Osteocyte (in vitro differentiated cells): Measurements from ENCODE around the gene CSH2. TPM values are rescaled to one million over a fixed set of nuclear protein-coding genes. Genes with fewer than 3 reads are reported as not detected.
A peak's percentile ranks its signal among the peaks of the same experiment; 100 is the strongest.
"Not testable (repeated sequence)": the region's sequence is repeated elsewhere in the genome, so short reads cannot be mapped to it uniquely, and the experiment has no call there.

Experiments used
- DNase-seq: peaks from one replicate; pipeline ENCODE4 v3.0.0; 2021; ENCODE audit warnings: mixed read lengths; ENCODE audit not compliant: unreplicated experiment; ENCODE audit errors: extremely low spot score
- H3K27ac Mint-ChIP-seq: one replicate; pipeline ENCODE4 v1.8.0; 2021; ENCODE audit warnings: mild to moderate bottlenecking, mixed read lengths; ENCODE audit not compliant: unreplicated experiment
- H3K27me3 Mint-ChIP-seq: one replicate; pipeline ENCODE4 v1.8.0; 2021; ENCODE audit warnings: mixed read lengths; ENCODE audit not compliant: unreplicated experiment
- H3K36me3 Mint-ChIP-seq: one replicate; pipeline ENCODE4 v1.8.0; 2021; ENCODE audit warnings: mixed read lengths; ENCODE audit not compliant: unreplicated experiment
- H3K4me1 Mint-ChIP-seq: one replicate; pipeline ENCODE4 v1.8.0; 2021; ENCODE audit warnings: mixed read lengths; ENCODE audit not compliant: unreplicated experiment
- H3K4me3 Mint-ChIP-seq: one replicate; pipeline ENCODE4 v1.8.0; 2021; ENCODE audit warnings: mild to moderate bottlenecking, moderate library complexity, mixed read lengths; ENCODE audit not compliant: unreplicated experiment
- H3K9me3 Mint-ChIP-seq: one replicate; pipeline ENCODE4 v1.8.0; 2021; ENCODE audit warnings: mixed read lengths; ENCODE audit not compliant: unreplicated experiment
- total RNA-seq: library from RNA; stranded (reverse); gene quantifications from 2 replicates; pipeline ENCODE4 v1.2.1, GENCODE V29; 2021
- TF ChIP-seq, protein P1 (sequence below): fragments of 200-600 bp; sonication (generic); IDR thresholded peaks from 2 replicates; pipeline ENCODE4 v1.5.0; 2021; ENCODE audit warnings: antibody characterized with exemption, mild to moderate bottlenecking, moderate library complexity

Gene CSH2
- total RNA-seq, 1 donor from 2014 or later = not detected

DNA sequence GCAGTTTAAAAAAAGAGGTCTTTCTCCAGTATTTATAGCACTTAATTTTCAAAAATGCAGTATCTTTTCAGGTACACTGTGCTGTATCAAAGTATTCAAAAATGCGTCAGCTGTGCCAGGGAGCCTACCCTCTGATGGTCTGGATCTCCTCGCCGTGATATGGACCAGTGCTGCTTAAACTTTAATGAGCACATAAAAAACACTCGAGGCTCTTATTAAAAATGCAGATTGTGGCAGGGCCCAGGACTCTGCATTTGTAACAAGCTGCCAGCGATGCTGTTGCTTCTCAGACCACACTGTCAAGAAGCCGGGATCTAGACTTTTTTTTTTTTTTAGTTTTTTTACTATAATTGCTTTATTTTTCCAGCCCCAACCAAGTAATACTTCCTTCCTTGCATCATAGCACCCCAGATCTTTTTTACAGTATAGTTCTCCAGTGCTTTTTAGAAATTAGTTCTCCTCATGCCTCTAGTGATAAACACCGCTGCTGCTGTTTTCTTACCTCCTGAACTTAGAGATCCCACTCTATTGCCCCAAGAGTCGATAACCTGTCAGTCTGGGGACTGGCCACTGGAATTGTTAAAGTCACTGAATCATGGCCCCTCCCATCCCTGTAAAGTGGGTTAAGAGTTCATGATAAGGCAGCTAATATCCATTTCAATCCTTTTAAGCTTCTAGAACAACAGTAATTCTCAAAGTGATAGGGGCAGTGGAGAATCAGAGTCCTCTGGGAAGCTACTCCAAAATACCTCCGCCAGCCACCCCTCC lies 29.4 kb downstream of the CSH2 start:
- Mint-ChIP-seq H3K27me3 (no peaks in the 10 kb centered on the region), H3K27ac (peak overlapping the region; percentile 92), H3K9me3 (no peaks in the 10 kb centered on the region), H3K4me3 (peak overlapping the region; percentile 77), H3K36me3 (no peaks in the 10 kb centered on the region), H3K4me1 (peaks cover 35% of the 10 kb centered on the region)
- no peak for DNase-seq
- TF ChIP-seq, protein P1, sequence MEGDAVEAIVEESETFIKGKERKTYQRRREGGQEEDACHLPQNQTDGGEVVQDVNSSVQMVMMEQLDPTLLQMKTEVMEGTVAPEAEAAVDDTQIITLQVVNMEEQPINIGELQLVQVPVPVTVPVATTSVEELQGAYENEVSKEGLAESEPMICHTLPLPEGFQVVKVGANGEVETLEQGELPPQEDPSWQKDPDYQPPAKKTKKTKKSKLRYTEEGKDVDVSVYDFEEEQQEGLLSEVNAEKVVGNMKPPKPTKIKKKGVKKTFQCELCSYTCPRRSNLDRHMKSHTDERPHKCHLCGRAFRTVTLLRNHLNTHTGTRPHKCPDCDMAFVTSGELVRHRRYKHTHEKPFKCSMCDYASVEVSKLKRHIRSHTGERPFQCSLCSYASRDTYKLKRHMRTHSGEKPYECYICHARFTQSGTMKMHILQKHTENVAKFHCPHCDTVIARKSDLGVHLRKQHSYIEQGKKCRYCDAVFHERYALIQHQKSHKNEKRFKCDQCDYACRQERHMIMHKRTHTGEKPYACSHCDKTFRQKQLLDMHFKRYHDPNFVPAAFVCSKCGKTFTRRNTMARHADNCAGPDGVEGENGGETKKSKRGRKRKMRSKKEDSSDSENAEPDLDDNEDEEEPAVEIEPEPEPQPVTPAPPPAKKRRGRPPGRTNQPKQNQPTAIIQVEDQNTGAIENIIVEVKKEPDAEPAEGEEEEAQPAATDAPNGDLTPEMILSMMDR = no peak

DNA sequence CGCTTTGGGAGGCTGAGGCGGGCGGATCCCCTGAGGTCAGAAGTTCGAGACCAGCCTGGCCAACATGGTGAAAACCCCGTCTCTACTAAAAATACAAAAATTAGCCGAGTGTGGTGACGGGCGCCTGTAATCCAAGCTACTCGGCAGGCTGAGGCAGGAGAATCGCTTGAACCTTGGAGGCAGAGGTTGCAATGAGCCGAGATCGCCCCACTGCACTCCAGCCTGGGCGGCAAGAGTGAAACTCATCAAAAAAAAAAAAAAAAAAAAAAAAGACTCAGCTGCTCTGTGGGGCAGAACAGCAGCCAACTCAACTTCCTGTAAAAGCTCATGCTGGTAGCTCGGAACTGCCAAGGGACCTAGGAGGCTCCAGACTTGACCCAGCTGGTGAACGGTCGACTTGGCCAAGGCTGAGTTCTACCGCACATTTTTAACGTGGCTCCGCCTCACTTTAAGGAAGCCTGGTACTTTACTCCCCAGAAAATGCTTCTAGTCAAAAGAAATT lies 30.0 kb downstream of the CSH2 start:
- H3K9me3 Mint-ChIP-seq, DNase-seq, H3K27me3 Mint-ChIP-seq, H3K36me3 Mint-ChIP-seq: not testable (repeated sequence)
- Mint-ChIP-seq H3K27ac (peak overlapping the region; percentile 92), H3K4me3 (peak overlapping the region; percentile 77), H3K4me1 (peaks cover 39% of the 10 kb centered on the region)

DNA sequence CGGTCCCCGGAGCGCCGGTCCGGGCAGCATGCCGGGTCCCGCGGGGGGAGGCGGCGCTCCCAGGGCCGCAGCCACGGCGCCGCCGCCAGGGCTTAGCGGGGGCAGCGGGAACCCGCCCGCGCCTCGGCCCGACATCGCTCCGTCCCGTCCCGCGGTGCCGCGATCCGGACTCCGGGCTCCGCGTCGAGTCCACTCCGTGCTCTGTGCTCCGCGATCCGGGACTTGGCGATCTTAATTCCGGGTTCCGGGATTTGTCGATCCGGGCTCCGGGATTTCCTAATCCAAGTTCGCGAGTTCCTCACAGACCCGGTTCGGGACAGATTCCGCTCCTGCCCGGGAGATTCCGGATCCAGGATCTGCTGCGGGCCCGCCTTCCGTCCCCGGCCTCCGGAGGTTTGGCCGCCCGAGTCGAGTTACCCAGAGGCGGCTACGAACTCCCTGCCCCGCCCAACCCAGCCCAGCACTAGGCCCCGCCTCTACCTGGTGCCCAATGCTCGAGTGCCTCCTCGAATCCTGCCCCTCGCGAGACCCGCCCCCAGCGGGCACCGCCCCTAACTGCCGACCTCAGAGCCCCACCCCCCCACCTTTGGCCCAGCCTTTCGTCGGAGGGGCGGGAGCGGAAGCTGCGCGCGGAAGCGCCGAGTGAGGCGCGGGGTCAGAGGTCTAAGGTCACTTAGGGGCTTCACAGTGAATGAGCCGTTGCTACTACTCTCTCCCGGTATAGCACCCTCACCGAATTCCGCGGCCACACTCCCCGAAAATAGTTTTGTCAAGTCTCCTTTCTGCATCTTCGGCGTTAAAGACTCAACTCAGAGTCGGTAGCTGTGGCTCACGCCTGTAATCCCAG lies 30.7 kb downstream of the CSH2 start, which contains the start of gene SMARCD2:
Gene SMARCD2 (minus strand): TSS at position 146 of the 847 bp plus-strand sequence. CDS start 11 bp downstream, at position 135.
- H3K4me1 Mint-ChIP-seq = peaks cover 41% of the 10 kb centered on the region
- H3K4me3 Mint-ChIP-seq = peak within 1 kb of the TSS; percentile 97
- TF ChIP-seq, protein P1 = no peak
- H3K27me3 Mint-ChIP-seq = no peaks in the 10 kb centered on the region
- no peaks in the 10 kb centered on the region for H3K9me3 Mint-ChIP-seq
- no peaks in the 10 kb centered on the region for H3K36me3 Mint-ChIP-seq
- peak; percentile 99 for DNase-seq
- peak within 1 kb of the TSS; percentile 93 for H3K27ac Mint-ChIP-seq

DNA sequence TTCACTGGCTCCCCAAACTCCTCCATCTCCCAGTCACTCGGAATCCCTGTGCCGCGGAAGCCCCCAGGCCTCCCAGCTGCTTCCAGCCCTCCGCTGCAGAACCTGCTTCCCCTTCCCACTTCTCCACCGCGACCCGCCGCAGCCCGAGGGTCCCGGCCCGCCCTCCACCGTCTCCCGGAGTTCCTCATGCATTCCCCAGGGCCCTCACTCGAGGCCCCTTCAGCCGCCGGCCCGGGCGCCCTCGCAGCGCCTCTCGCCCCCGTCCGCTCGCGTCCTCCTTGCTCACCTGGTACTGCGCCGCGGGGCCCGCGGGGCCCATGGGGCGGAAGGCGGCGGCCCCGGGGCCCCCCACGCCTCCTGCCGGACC lies 31.3 kb downstream of the CSH2 start:
- TF ChIP-seq, protein P1 = no peak
- H3K9me3 Mint-ChIP-seq = no peaks in the 10 kb centered on the region
- no peaks in the 10 kb centered on the region for H3K27me3 Mint-ChIP-seq
- peaks cover under 1% of the 10 kb centered on the region for H3K36me3 Mint-ChIP-seq
- H3K27ac Mint-ChIP-seq = peak overlapping the region; percentile 93
- peaks cover 41% of the 10 kb centered on the region for H3K4me1 Mint-ChIP-seq
- no peak for DNase-seq
- H3K4me3 Mint-ChIP-seq = peak overlapping the region; percentile 97

DNA sequence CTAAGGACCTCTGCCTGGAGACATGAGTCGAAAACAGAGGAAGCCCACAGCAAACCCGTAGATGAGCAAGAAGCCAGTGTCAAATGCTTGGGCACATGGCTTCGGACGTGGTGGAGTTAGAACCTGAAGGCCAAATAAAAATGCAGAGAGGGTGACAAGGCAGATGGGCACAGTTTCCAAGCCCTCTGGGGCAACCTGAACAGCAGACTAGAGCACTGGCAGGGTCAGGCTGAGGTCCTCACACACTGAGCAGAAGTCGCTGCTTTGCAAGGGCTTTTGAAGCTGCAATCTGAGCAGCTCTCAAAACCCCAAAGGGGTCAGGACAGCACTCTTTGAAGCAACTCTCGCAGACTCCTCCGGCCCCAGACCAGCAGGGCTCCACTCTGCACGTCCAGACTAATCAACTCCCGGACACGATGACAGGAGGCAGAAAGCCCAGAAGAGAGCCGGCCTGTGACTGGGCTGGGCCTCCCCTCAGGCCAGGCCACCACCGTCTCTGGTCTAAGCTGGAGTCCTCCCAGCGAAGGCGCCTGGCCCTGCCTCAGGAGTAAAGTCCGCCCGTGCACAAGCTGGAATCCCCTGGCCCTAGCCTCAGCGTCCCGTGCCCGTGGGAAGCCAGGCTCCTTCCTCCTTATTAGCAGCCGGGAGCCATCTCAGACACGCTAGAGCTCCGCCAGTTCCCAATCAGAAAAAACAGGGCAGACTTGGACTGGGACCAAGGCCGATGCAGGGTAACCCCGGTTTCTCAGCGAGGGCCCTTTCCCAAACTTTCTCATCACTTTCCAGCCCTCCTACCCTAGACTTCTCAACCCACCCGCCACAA lies 31.9 kb downstream of the CSH2 start:
- Mint-ChIP-seq H3K27ac (peak overlapping the region; percentile 93), H3K9me3 (no peaks in the 10 kb centered on the region), H3K36me3 (peaks cover 7% of the 10 kb centered on the region), H3K4me1 (peaks cover 41% of the 10 kb centered on the region), H3K27me3 (no peaks in the 10 kb centered on the region), H3K4me3 (peak overlapping the region; percentile 97)
- TF ChIP-seq, protein P1 = no peak
- peak; percentile 88 for DNase-seq
